ENCODE results near the gene OSBPL6.

Gene OSBPL6

GRCh38 chr2:178241844-178242551, 47.7 kb downstream of the OSBPL6 start:
- peak in 11 of 14 donors; percentile 6 to 73 (median 31) for DNase-seq

DNA sequence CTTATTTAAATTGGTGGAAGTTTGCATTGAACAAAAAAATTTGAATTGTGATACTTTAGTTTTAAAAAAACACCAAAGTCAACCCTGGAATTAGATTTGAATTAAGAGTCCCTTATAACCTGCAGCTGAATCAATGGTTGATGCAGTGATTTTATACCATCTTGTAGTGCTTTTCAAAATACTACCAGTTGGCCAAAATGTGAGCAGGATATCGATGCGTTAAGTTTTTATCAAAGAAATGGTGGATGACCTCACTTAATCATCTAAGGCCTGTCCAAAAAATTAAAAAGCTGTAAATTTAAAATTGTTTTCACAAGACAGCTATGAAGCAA, 48.2 kb downstream of the OSBPL6 start:
- no peak for DNase-seq

- no peak for DNase-seq
Measured at GRCh38 chr2:178243961-178244360, 49.6 kb downstream of the OSBPL6 start.

GRCh38 chr2:178244777-178245176, 50.5 kb downstream of the OSBPL6 start:
- DNase-seq: no peak

DNA sequence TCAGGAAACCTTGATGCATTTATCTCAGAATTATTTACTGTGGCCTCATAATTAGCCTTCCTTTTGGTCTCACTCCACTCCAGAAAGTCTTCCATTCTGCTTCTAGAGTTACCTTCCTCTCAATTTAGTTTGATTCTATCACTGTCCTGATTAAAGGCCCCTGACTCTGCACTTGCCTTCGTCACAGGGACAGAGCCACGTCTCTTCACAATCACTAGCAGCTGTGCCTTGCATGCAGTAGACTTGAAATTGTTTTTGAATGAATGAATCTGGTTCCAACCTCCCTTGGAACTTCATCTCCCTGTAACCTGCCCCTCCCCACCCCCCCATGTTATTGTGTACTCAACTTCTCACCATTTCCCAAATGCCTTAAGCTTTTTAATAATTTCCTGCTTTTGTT, 52.4 kb downstream of the OSBPL6 start:
- no peak for DNase-seq

DNA sequence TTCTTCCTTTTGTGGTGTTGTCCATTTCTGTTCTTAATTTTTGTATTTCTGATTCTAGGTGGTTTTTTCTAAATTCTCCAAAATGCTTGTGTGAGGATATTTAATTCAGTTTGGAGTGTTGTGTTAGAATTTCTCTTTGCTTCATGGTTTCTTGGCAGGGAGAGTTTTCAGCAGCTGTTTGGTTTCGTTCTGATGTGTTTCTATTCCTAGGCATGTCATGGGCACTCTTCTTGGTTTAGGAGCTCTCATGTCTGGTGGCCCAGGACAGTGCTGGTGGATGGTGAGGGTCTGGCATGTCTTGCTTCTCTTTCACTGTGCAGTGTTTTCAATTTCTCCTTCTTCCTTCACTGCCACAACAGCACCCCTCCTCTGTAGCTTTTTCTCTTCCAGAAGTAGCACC, 52.9 kb downstream of the OSBPL6 start:
- no peak for DNase-seq

- no peak for DNase-seq
Measured at GRCh38 chr2:178250429-178250828, 56.1 kb downstream of the OSBPL6 start.

- no peak for DNase-seq
Measured at GRCh38 chr2:178251151-178251955, 57.0 kb downstream of the OSBPL6 start.

DNA sequence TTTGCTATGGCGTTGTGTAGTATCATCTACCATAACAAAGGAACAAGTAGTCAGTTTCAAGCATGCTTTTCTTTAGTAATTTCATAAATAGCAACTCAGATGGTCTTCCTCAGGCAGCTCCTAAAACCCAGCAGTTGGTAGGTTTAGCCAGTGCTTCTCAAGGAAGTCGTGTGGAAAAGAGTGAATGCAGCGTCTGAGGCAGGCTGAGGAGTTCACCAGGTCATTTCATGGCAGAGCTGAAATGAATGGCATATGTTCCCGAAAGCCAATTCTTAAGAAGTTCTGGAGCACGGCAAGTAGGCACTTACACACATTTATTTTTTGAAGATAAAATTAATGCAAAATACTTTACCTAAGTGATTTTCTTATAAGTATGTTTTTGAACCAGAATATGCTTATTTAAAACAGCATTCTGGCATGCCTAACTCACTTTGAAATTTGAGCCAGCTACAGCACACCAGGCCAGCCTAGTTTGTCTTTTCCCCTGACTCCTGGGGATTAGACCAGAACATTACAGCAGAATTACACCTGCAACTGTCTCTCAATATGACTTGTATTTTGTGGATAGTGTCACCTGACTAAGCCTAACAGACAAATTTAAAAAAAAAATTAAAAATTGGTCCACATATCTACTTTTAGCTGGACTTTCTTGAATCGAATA, 62.2 kb downstream of the OSBPL6 start:
- DNase-seq: peak in 1 of 14 donors; percentile 5

DNA sequence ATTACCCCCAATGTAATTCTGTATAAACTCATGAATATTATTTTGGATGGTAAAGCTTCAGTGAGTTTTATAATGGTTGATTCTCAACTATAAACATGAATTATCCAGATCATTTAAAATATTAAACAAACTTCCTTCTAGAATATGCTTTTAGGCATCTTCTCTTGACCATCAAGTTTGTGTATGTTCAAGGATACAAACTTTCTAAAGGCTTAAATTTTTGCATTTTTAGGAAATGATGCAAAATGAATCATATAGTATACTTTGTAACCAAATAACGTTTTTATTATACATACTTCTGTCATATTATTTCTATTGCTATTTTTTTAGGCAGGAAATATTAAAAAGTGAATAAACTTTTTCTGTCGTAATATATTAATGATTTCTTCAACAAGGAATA, 62.8 kb downstream of the OSBPL6 start:
- DNase-seq: no peak

DNA sequence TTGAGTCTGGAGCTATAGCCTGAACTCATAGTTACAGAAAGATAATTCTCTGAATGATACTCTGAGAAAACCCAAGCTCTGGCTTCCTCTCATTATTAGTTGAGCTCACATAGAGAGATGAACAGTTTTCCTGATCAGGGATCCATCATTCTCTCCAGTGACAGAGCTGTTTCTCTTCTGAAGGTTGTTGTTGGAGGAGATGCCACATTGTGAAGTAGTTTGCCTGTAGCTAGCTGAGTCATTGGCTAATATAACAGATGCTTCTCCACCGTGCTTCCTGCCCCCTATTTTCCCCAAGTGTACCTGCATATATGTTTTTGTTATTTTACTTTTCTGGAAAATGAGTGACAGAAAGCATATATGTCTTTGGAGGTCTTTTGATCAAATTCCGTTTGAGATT, 64.6 kb downstream of the OSBPL6 start:
- DNase-seq: no peak

GRCh38 chr2:178263159-178263860, 69.0 kb downstream of the OSBPL6 start:
- no peak for DNase-seq

DNA sequence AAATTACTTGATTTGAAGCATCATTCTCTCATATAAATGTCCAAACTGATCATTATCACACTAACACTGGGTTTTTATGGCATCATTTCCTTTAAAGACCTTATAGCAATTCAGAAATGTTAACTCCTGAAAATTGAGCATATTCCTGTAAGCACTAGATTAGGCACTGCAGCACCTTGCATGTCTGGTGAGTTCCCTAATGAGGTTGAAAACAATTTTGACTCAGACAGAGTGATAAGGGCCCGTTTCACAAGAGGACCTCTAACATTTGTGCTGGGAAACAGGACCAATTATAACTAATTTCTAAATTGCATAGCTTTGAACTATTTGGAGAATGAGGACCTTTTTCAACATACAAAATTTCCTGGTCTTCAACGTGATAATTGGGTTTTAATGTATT, 69.9 kb downstream of the OSBPL6 start:
- no peak for DNase-seq

- DNase-seq: no peak
Measured at GRCh38 chr2:178265851-178266250, 71.5 kb downstream of the OSBPL6 start.

DNA sequence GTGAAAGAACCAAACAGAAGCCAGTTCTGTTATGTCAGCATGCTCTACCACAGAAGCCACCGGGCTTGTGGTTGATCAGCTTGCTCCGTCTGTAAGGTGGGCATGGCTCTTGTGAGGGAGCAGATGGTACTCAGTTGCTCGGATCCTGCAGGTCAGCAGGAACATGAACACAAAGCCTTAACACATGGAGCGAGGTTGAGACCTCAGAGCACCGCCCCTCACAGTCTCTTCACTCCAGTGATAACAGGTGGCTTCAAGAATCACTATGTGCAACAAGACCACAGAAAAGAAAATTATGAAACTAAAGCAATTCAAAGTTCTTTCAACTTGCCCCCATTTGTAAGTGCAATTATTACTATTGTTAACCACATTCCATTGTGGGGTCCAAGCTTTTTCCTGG, 72.1 kb downstream of the OSBPL6 start:
- peak in 1 of 14 donors; percentile 16 for DNase-seq

DNA sequence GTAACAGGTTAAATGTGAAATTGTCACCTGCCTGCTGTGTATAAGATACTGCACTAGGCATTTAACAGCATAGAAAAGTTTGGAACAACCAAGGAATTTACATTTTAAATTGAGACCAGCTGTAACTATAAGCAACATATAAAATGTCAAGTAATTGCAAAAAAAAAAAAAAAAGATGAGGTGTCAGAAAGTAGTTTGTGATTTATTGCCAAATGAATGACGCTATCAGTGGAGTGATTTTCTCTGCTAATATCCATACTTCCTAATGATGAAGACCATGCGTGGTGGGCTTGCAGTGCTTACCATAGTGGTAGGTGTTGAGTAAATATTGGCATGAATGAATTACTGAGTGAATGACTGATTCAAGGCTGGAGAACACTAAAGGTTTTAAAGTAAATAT, 73.3 kb downstream of the OSBPL6 start:
- no peak for DNase-seq

DNA sequence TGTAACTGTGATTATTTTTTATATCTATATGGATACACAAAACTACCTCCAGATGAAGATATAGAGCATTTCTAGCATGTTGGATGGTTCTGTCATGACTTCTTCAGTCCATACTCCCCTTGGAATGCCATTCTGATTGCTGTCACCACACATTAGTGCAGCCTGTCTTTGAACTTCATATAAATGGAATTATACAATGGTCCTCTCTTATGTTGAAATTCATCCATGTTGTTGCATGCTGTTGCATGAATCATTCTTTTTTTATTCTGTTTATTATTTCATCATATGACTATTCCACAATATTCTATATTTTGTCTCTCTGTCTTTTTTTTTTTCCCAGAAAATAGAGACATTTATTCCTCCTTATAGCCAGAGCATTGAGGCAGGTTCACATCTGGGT, 74.1 kb downstream of the OSBPL6 start:
- DNase-seq: no peak

DNA sequence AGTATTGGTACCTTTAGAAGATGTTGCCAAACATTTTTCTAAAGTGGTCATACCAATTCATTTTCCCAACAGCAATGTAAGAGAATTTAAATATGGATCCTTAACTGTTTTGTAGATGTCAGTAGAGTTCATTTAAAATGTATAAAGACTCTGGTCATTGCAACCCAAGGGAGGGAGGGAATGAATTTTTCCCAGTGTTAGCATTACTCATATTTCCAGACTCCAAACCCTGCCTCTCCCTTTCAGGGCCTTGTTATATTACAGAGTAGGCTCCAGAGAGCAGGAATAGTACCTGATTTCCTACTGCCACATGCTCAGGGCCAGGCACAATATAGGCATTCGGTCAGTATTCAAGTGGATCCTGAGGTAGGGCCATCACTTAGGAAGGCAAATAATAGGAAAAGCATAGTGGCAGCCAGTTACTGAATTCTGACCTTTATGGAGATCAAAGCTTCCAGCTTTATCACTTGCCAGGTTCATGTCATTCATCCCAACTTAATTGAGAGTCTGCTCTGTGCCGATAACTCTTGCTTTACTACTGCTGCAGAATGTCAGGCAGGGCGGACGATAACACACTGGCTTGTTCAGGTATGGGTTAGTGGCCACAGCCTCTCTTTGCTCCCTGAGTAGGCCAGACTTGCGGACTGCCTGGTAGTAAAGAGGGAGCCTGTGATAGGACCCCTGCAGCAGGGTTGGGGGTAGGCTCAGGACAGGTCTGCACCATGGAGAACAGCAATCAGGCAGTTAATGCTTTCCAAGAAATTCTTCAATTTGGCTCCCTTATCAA, 75.3 kb downstream of the OSBPL6 start:
- DNase-seq: no peak

- no peak for DNase-seq
Measured at GRCh38 chr2:178270338-178270737, 76.0 kb downstream of the OSBPL6 start.

GRCh38 chr2:178271094-178271493, 76.8 kb downstream of the OSBPL6 start:
- no peak for DNase-seq

DNA sequence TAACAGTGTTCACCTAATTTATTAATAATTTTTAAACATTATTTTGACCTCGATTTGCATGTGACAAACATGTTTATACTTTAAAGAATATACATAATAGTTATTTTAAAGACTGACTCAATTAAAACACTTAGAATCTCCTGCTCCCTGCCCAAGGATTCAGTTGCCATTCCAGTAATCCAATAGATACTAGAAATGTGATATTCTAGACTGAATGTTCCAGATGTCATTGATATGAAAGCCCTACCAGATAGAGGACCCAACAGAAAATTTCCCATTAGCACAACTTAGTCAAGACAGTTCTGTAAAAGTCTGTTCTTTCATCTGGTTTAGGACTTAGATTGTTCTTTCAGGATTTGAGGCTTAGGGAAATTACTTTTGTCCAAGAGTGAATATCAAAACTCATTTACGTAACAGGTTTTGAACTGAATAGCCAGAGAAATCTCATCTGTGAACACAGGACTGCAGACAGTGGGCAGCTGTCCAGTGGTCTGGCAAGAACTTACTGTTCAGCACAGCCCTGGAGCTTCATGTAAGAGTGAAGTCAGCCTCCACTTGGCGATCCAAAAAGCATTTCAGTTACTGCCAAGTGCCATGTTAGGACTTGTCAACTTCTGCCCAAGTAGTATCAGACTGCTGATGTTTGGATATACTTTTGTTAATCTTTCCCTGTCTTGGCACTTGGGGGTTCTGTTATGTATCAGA, 77.5 kb downstream of the OSBPL6 start:
- DNase-seq: peak in 6 of 14 donors; percentile 8 to 32 (median 16)
